ENCODE data around the gene NAV1.

- TF ChIP-seq SMC3 (IDR thresholded peaks at IDR 0.05) (no peak), JUN (IDR thresholded peaks at IDR 0.05) (no peak), RFX5 (IDR thresholded peaks at IDR 0.05) (no peak), CTCF (IDR thresholded peaks at IDR 0.05) (no peak)
These were observed 869 bp downstream of the NAV1 start for GRCh38 chr1:201539561-201540431.
